ENCODE data around the gene OR56A1.
"Not testable (repeated sequence)": the region's sequence is repeated elsewhere in the genome, so short reads cannot be mapped to it uniquely, and the experiment has no call there.

OR56A1 gene

GRCh38 chr11:6030708-6031405 is at the start of gene OR56A1:
OR56A1 (minus strand) TSS chr11:6030758; CDS start chr11:6027692, 3,066 bp downstream.
- no peak for DNase-seq

GRCh38 chr11:6079463-6079862 is 48.9 kb upstream of the OR56A1 start:
- no peak for DNase-seq

- no peak for DNase-seq
Observed at GRCh38 chr11:6077723-6078122, 47.2 kb upstream of the OR56A1 start.

GRCh38 chr11:6076443-6076842 is 45.9 kb upstream of the OR56A1 start:
- not testable (repeated sequence) for DNase-seq

GRCh38 chr11:6067502-6067901 is 36.9 kb upstream of the OR56A1 start:
- DNase-seq: no peak

- DNase-seq: no peak
Observed at GRCh38 chr11:6062691-6063358, 32.3 kb upstream of the OR56A1 start.

- DNase-seq: no peak
Observed at GRCh38 chr11:6061475-6061874, 30.9 kb upstream of the OR56A1 start.

- no peak for DNase-seq
Observed at GRCh38 chr11:6057452-6057851, 26.9 kb upstream of the OR56A1 start.

- no peak for DNase-seq
Observed at GRCh38 chr11:6055569-6055968, 25.0 kb upstream of the OR56A1 start.

- DNase-seq: no peak
Observed at GRCh38 chr11:6052374-6052773, 21.8 kb upstream of the OR56A1 start.

GRCh38 chr11:6040874-6041273 is 10.3 kb upstream of the OR56A1 start:
- DNase-seq: no peak

GRCh38 chr11:6027501-6027900 is 3.1 kb downstream of the OR56A1 start:
- no peak for DNase-seq

- no peak for DNase-seq
Observed at GRCh38 chr11:6025056-6025455, 5.5 kb downstream of the OR56A1 start.

- no peak for DNase-seq
Observed at GRCh38 chr11:6022956-6023355, 7.6 kb downstream of the OR56A1 start.

- DNase-seq: no peak
Observed at GRCh38 chr11:6013042-6013441, 17.5 kb downstream of the OR56A1 start.

- no peak for DNase-seq
Observed at GRCh38 chr11:6012035-6012668, 18.4 kb downstream of the OR56A1 start.

GRCh38 chr11:6006846-6007245 is 23.7 kb downstream of the OR56A1 start, which contains the start of gene OR56A4:
OR56A4 (minus strand) TSS chr11:6006946; CDS start chr11:6002992, 3,954 bp downstream.
- no peak for DNase-seq

GRCh38 chr11:6006395-6006794 is 24.2 kb downstream of the OR56A1 start:
- no peak for DNase-seq

GRCh38 chr11:6002202-6002699 is 28.3 kb downstream of the OR56A1 start:
- DNase-seq: no peak

- no peak for DNase-seq
Observed at GRCh38 chr11:5994791-5995190, 35.8 kb downstream of the OR56A1 start.

- DNase-seq: no peak
Observed at GRCh38 chr11:5992604-5993251, 37.8 kb downstream of the OR56A1 start.

- DNase-seq: no peak
Observed at GRCh38 chr11:5992150-5992549, 38.4 kb downstream of the OR56A1 start.

GRCh38 chr11:5989203-5989602 is 41.4 kb downstream of the OR56A1 start:
- no peak for DNase-seq
